HepG2 (cell line): Measurements from ENCODE around the gene TAP1. TPM values are rescaled to one million over a fixed set of nuclear protein-coding genes. Genes with fewer than 3 reads are reported as not detected.

ENCODE experiments used
- AGO1 ChIP-seq: fragments of 200-400 bp; formaldehyde crosslinking; IDR thresholded peaks from 2 replicates; pipeline ENCODE4 v1.6.1; 2017; ENCODE audit warnings: mild to moderate bottlenecking, low read depth, low read length, moderate library complexity; ENCODE audit not compliant: poor library complexity, severe bottlenecking
- CCDC6 ChIP-seq: sonication (generic); formaldehyde crosslinking; IDR thresholded peaks from 2 replicates; pipeline ENCODE4 v1.8.1; 2022; ENCODE audit warnings: mild to moderate bottlenecking, missing genetic modification reagents, moderate library complexity
- FOXC1 ChIP-seq: sonication (generic); formaldehyde crosslinking; IDR thresholded peaks from 2 replicates; pipeline ENCODE4 v1.8.0; 2022; ENCODE audit warnings: mild to moderate bottlenecking, missing genetic modification reagents, borderline replicate concordance
- HMGXB3 ChIP-seq: sonication (generic); formaldehyde crosslinking; IDR thresholded peaks from 2 replicates; pipeline ENCODE4 v1.4.0; 2020; ENCODE audit warnings: missing genetic modification reagents, borderline replicate concordance
- KDM4B ChIP-seq: sonication (generic); formaldehyde crosslinking; IDR thresholded peaks from 2 replicates; pipeline ENCODE4 v1.4.0; 2020; ENCODE audit warnings: missing genetic modification reagents
- KLF11 ChIP-seq: IDR thresholded peaks from 2 replicates; pipeline ENCODE4 v1.6.1; 2016; ENCODE audit warnings: missing compliant biosample characterization
- MXD3 ChIP-seq: IDR thresholded peaks from 2 replicates; pipeline ENCODE4 v1.6.1; 2016; ENCODE audit warnings: mild to moderate bottlenecking, missing biosample characterization, missing genetic modification reagents
- MYPOP ChIP-seq: sonication (generic); formaldehyde crosslinking; IDR thresholded peaks from 2 replicates; pipeline ENCODE4 v1.8.1; 2023; ENCODE audit warnings: mild to moderate bottlenecking, moderate library complexity, missing genetic modification reagents
- SNRNP70 ChIP-seq: fragments of 200-400 bp; formaldehyde crosslinking; IDR thresholded peaks from 2 replicates; pipeline ENCODE4 v1.6.1; 2017; ENCODE audit warnings: mild to moderate bottlenecking, low read depth, low read length, moderate library complexity
- ZBTB33 ChIP-seq: sonication (generic); formaldehyde crosslinking; IDR thresholded peaks from 2 replicates; pipeline ENCODE4 v1.4.0; 2020; ENCODE audit warnings: missing genetic modification reagents
- ZBTB46 ChIP-seq: sonication (generic); formaldehyde crosslinking; IDR thresholded peaks from 2 replicates; pipeline ENCODE4 v1.4.0; 2020; ENCODE audit warnings: mild to moderate bottlenecking, missing genetic modification reagents, borderline replicate concordance
- ZFP37 ChIP-seq: sonication (generic); formaldehyde crosslinking; IDR thresholded peaks from 2 replicates; pipeline ENCODE4 v1.4.0; 2020; ENCODE audit warnings: missing genetic modification reagents, borderline replicate concordance
- ZNF12 ChIP-seq: sonication (generic); formaldehyde crosslinking; IDR thresholded peaks from 2 replicates; pipeline ENCODE4 v1.5.0; 2020; ENCODE audit warnings: missing genetic modification reagents
- ZNF546 ChIP-seq: sonication (generic); formaldehyde crosslinking; conservative IDR thresholded peaks from 2 replicates; pipeline ENCODE4 v1.8.1; 2023; ENCODE audit warnings: mild to moderate bottlenecking, missing genetic modification reagents
- ZNF589 ChIP-seq: sonication (generic); formaldehyde crosslinking; conservative IDR thresholded peaks from 2 replicates; pipeline ENCODE4 v1.8.0; 2022; ENCODE audit warnings: mild to moderate bottlenecking, moderate library complexity, missing genetic modification reagents
- ZNF768 ChIP-seq: sonication (generic); formaldehyde crosslinking; IDR thresholded peaks from 2 replicates; pipeline ENCODE4 v1.4.0; 2020; ENCODE audit warnings: missing genetic modification reagents
- polyA plus RNA-seq, 8 experiments: library from polyadenylated mRNA; depleted of rRNA in 3 of 8; stranded (reverse) in 7 of 8; unstranded in 1 of 8; fragments of >200 nt; fragmentation: Illumina TruSeq in 4 of 8; extraction: Trizol in 4 of 8; gene quantifications; 2 replicates each; pipeline versions ENCODE4 v1.2.1 to v1.2.3, GENCODE V29; 2011 to 2016; ENCODE audit warnings: low read depth in 4 of 8, missing spikeins in 1 of 8, mixed read lengths in 1 of 8; ENCODE audit not compliant: insufficient read depth in 1 of 8
- total RNA-seq, 5 experiments: library from RNA; depleted of rRNA; stranded (reverse); fragments of >200 nt; fragmentation: Illumina TruSeq; extraction: Trizol; gene quantifications; 2 replicates each; pipeline ENCODE4 v1.2.3, GENCODE V29; 2016; ENCODE audit warnings: low read depth in 1 of 5

The TAP1 gene
- total and polyA plus RNA-seq, 2 of the 13 experiments (the other 11 are each of a cell fraction or from before 2014, with no cell fraction given) = 31.2 to 52.2 TPM

- 0 out of 2 replicates have a peak, but pooled peaks have one; percentile 13 for TF ChIP-seq ZBTB33 (CRISPR knock-in tag)
- TF ChIP-seq KDM4B (CRISPR knock-in tag) = 0 out of 2 replicates have a peak, but pooled peaks have one; percentile 6
- TF ChIP-seq ZNF546 (CRISPR knock-in tag) = 0 out of 2 replicates have a peak, but pooled peaks have one; percentile 52
- 0 out of 2 replicates have a peak, but pooled peaks have one; percentile 14 for TF ChIP-seq HMGXB3 (CRISPR knock-in tag)
- 0 out of 2 replicates have a peak, but pooled peaks have one; percentile 64 for TF ChIP-seq KLF11 (CRISPR knock-in tag)
- TF ChIP-seq ZNF589 (CRISPR knock-in tag) = peak; percentile 24; the same call in 1 of the 2 replicates
- TF ChIP-seq MXD3 (CRISPR knock-in tag) = peak; percentile 56; the same call in 1 of the 2 replicates
- TF ChIP-seq AGO1 = peak; percentile 40
- no peak for TF ChIP-seq SNRNP70
- no peak for TF ChIP-seq ZBTB46 (CRISPR knock-in tag)
- TF ChIP-seq FOXC1 (CRISPR knock-in tag) = 0 out of 2 replicates have a peak, but pooled peaks have one; percentile 39
- peak; percentile 61; the same call in 1 of the 2 replicates for TF ChIP-seq MYPOP (CRISPR knock-in tag)
- TF ChIP-seq ZNF768 (CRISPR knock-in tag) = 0 out of 2 replicates have a peak, but pooled peaks have one; percentile 15
- no peak for TF ChIP-seq ZNF12
- TF ChIP-seq CCDC6 (CRISPR knock-in tag) = no peak
- no peak for TF ChIP-seq ZFP37 (CRISPR knock-in tag)
Observed at GRCh38 chr6:32844839-32845383, 8.6 kb downstream of the TAP1 start (continued).
